HG02884 (cell line): ENCODE results near the gene JADE2.
A peak's percentile ranks its signal among the peaks of the same experiment; 100 is the strongest.
"Not testable (repeated sequence)": the region's sequence is repeated elsewhere in the genome, so short reads cannot be mapped to it uniquely, and the experiment has no call there.

Source experiments
- ATAC-seq: cut with Tn5 transposase; IDR thresholded peaks from one replicate; pipeline ENCODE4 v1.9.1; 2021; ENCODE audit warnings: mild to moderate bottlenecking, moderate library complexity; ENCODE audit not compliant: unreplicated experiment

Gene JADE2

DNA sequence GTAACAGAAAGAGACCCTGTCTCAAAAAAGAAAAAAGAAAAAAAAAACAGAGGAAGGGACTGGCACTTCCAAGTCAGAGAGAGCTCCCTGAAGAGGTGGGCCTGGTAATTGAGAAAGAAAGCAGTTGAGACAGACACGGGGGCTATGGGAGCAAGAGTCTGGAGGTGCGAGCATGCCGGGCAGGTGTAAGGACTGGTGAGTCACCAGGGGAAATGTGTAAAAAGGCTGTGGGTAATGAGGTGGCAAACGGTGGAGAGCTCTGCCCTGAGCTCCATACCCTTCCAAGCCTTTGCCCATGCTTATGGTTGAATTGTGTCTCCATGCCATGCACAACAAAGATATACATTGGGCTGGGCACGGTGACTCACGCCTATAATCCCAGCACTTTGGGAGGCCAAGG, 18.0 kb upstream of the JADE2 start:
- no peak for ATAC-seq

DNA sequence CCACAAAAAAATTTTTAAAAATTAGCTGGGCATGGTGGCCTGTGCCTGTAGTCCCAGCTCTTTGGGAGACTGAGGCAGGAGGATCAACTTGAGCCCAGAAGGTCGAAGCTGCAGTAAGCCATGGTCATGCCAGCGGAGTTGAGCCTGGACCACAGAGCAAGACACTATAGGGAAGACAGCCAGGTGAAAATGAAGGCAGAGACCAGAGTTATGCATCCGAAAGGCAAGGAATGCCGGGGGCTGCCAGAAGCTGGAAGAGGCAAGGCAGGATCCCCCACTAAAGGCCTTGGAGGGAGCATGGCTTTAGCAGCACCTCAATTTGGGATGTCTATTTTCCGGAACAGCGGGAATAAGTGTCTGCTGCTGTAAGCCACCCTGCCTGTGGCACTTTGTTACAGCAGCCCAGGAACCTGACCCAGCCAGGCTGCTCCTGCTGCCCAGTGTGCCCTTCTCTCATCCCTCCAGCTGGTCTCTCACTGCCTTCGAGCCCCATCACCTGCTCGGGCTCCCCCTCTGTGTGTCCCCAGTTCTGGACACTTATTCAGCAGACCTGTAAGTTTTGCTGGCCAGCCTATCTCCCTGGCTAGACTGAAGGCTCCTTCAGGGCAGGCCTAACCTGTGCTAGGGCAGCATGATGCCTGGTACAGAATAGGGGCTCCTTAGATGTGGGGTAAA, 16.8 kb upstream of the JADE2 start:
- ATAC-seq: no peak

DNA sequence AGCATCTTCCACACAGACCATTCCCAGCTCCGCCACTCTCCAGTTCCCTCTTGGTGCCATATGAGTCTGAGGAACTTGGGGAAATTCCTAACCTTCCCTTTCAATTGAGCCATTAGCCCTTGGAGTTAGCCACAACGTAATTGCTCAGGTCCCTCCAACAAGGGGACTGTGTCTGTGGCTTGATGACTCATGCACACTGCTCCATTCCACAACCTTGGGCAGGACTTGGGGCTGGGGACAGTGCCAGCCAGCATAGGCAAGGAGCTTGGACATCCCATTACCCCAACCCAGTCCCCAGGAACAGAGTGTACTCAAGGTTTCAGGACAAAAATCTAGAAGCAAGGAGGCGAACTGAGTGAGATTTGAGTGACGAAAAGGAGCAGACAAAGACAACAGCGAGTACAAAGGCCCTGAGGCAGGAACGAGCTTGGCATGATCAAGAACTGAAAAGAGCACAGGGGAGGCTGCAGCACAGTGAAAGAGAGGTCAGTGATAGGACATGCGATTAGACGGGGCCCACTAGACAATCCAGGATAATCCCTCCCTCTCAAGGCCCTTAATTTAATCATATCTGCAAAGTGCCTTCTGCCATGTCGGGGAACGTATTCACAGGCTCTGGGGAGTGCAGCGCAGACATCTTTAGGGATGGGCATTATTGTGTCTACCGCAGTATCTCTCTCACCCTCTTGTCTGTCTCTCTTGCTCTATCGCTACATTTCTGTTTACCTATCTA, 16.0 kb upstream of the JADE2 start:
- no peak for ATAC-seq

- ATAC-seq: no peak
These were observed 14.3 kb upstream of the JADE2 start for GRCh38 chr5:134510970-134511795.

DNA sequence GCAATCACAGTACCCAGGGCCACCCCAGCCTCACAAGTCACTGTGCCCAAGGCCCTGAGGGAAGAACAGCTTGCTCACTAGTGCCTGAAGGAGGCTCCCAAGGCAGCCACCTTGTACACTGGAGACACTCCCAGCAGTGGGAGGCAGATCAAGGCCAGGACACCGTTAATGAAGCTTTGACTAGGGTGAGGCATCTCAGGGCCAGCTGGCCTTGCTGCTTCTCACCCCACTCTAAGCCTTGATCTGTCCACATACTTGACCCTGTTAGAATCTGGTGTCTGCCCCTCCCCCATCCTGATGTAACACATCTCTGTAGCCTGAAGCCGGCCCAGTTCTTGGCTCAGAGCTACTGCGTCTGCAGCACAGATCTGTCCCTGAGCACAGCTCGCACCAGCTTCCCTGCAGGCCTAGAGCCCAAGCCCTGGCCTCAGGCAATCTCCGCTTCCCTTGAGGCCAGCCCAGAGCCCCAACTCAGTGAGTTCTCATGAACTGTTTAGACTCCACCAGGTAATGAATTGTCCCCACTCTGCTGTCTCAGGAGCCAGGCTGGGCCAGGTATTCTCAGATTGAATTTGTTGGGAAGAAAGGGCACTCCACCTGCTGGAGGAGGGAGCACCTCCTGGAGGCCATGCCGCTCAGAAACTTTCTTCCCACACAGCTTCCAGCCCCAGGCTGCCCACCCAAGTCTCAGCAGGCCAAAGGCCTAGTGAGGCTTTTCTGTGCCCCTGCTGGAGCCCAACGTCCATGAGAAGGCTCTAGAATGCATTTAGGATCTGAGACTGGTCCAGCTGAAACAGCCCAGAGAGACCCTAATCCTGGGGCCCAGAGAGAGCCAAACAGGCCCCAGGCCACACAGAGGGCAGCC, 13.4 kb upstream of the JADE2 start:
- no peak for ATAC-seq

DNA sequence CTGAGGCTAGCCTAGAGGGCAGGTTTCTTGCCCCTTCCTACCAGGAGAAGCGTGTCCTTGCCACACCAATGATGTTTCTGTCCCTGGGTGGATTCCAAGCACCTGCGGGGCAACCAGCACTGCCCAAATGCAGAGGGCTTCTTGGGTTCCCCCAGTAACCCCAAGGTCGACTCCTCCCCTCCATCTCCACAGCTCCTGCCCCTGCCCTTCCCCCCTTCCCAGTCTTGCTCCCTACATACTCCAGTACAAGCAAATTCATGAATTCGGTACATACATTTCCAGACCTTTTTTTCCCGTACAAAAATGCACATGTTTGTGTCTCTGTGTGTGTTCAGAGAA, 12.8 kb upstream of the JADE2 start:
- no peak for ATAC-seq

DNA sequence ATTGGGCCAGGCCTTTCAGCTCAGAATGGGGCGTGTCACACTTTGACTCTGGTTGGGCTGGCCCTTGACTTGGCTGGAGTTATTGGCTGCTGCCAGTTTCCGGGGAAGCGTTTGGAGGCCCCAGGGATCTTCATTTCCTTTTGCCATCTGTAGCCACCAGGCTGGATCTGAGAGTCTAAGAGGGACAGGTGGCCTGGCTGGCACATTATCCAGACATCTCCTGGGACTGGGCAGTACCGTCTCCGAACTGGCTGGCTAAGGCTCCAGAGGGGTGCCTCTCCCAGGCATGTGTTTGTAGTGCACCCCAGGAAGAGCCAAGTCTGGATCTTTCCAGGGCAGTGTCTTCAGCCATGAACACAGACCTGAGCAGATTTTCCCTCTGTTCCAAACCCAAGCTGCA, 9.7 kb upstream of the JADE2 start:
- no peak for ATAC-seq

GRCh38 chr5:134516984-134517383, 8.5 kb upstream of the JADE2 start:
- not testable (repeated sequence) for ATAC-seq

DNA sequence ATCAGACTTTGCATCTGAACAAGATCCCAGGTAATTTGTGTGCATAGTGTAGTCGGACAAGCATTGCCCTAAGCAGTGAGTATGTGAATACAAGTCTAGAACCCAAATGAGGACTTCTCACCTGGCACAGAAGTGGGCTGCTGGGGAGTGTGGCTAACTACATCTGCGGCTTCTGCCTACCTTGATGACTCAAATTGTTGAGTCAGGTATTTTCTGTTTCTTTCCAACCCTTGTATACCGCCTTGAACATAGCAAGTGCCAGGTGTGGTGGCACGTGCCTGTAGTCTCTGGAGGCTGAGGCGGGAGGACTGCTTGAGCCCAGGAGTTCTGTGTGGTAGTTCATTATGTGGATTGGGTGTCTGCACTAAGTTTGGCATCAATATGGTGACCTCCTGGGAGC, 7.9 kb upstream of the JADE2 start:
- no peak for ATAC-seq

DNA sequence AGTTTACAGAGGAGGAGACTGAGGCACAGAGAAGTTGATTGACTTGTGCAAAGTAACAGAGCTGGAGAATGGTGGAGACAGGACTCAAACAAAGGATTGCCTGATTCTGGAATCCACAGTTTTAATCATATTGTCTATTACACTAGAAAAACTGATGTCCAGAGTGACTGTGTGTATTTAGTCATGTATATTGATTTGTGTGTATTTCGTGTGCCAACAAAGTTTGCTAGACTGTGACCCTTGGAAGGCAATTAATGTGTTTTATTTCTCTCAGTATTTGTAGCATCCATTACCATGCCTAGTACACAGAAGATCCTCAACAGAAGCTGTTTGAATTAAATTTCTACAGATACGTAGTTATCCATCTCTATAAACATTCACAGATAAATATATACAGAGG, 5.5 kb upstream of the JADE2 start:
- no peak for ATAC-seq

- no peak for ATAC-seq
These were observed 3.6 kb upstream of the JADE2 start for GRCh38 chr5:134521841-134522240.

- no peak for ATAC-seq
These were observed 1.8 kb upstream of the JADE2 start for GRCh38 chr5:134523543-134524271.

GRCh38 chr5:134524272-134524825, 1.1 kb upstream of the JADE2 start:
- no peak for ATAC-seq

GRCh38 chr5:134525683-134526482, 413 bp downstream of the JADE2 start:
- ATAC-seq: peak; percentile 1

GRCh38 chr5:134526483-134527155, 1.1 kb downstream of the JADE2 start:
- ATAC-seq: peak; percentile 18

DNA sequence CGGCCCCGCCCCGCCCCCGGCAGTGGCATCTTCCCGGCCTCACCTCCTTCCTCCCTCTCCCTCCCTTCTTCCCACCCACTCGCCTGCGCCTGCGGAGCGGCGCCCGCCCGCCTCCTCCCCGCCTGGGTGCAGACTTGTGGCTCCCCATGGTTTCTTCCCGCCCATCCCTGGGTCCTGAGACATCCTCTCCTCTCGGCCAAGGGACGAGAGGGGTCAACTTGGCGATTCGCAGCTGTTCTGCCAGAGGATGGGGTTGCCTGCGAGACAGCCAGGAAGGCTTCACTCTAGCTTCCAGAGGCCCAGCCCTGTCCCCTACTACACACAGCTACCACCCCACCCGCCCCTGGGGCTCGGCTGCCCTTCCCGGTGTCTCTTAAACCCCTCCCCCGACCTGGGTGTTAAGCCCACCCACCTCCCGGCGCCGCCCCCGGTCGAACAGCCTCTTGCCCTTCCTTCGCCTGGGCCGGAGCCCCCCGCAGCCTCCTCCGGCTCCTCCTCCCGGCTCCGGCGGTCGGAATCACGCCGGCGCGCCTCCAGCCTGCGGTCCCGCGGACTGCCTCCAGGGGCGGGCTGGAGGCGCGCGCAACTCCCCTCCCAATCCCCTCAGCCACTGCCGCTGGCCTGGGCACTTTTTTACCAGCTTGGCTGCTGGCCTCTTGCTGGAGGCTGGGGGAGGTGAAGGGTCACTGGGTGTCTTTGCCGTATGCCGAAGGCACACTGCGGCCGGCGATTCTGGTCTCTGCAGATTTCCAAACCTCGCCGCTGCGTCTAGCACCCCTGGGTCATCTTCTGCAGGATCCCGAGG, 1.9 kb downstream of the JADE2 start:
- ATAC-seq: peak; percentile 35

- no peak for ATAC-seq
These were observed 2.5 kb downstream of the JADE2 start for GRCh38 chr5:134527961-134528424.

- no peak for ATAC-seq
These were observed 3.1 kb downstream of the JADE2 start for GRCh38 chr5:134528556-134528955.
